ENCODE results near the gene LRP11.
"Not testable (repeated sequence)": the region's sequence is repeated elsewhere in the genome, so short reads cannot be mapped to it uniquely, and the experiment has no call there.

The LRP11 gene

DNA sequence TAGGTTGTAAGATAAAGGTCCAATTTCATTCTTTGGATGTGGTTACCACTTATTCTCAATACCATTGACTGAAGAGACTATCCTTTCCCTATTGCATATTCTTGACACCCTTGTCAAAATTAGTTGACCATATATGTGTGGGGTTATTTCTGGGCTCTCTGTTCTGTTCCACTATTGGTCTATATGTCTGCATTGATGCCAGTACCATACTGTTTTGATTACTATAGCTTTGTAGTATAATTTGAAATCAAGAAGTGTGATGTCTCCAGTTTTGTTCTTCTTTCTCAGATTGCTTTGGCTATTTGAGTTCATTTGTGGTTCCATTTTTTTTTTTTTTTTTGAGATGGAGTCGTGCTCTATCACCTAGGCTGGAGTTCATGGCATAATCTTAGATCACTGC lies 8.1 kb upstream of the LRP11 start:
- Histone ChIP-seq H3K4me1 (ENCODE audit: control insufficient read depth in 5 of 5, insufficient read depth in 5 of 5, low read length in 5 of 5) (peaks cover 0 to 8% (median 0%) of the 10 kb centered on the region in 5 donors), H3K4me3 (ENCODE audit: low read depth in 1 of 5, low read length in 5 of 5) (no peak overlapping the region), H3K36me3 (ENCODE audit: control insufficient read depth in 5 of 5, insufficient read depth in 5 of 5, low read length in 5 of 5) (no peaks in the 10 kb centered on the region), H3K27me3 (ENCODE audit: control insufficient read depth in 5 of 5, insufficient read depth in 4 of 5, low read length in 5 of 5) (no peaks in the 10 kb centered on the region), H3K9me3 (ENCODE audit: control insufficient read depth in 5 of 5, low read length in 5 of 5) (peaks cover 0 to 3% (median 0%) of the 10 kb centered on the region in 5 donors), H3K9ac (ENCODE audit: low read length in 5 of 5) (no peak overlapping the region), H3K27ac (ENCODE audit: low read depth, low read length) (no peak overlapping the region)

DNA sequence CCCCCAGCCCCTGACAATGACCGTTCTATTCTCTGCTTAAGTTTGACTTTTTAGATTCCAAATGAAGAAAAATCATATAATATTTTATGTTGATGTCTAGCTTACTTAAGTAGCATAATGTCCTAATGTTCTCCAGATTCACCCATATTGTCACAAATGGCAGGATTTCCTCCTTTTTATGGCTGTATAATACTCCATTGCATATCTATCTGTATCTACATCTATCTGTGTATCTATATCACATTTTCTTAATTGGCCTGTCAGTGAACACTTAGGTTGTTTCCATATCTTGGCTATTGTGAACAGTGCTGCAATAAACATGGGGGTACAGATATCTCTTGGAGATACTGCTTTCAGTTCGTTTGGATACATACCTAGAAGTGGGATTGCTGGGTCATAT lies 7.0 kb upstream of the LRP11 start:
- Histone ChIP-seq H3K27me3 (ENCODE audit: control insufficient read depth in 5 of 5, insufficient read depth in 4 of 5, low read length in 5 of 5) (no peaks in the 10 kb centered on the region), H3K27ac (ENCODE audit: low read depth, low read length) (no peak overlapping the region), H3K36me3 (ENCODE audit: control insufficient read depth in 5 of 5, insufficient read depth in 5 of 5, low read length in 5 of 5) (no peaks in the 10 kb centered on the region), H3K9me3 (ENCODE audit: control insufficient read depth in 5 of 5, low read length in 5 of 5) (peaks cover 0 to 3% (median 0%) of the 10 kb centered on the region in 5 donors), H3K9ac (ENCODE audit: low read length in 5 of 5) (no peak overlapping the region), H3K4me3 (ENCODE audit: low read depth in 1 of 5, low read length in 5 of 5) (no peak overlapping the region), H3K4me1 (ENCODE audit: control insufficient read depth in 5 of 5, insufficient read depth in 5 of 5, low read length in 5 of 5) (peaks cover 0 to 8% (median 0%) of the 10 kb centered on the region in 5 donors)

DNA sequence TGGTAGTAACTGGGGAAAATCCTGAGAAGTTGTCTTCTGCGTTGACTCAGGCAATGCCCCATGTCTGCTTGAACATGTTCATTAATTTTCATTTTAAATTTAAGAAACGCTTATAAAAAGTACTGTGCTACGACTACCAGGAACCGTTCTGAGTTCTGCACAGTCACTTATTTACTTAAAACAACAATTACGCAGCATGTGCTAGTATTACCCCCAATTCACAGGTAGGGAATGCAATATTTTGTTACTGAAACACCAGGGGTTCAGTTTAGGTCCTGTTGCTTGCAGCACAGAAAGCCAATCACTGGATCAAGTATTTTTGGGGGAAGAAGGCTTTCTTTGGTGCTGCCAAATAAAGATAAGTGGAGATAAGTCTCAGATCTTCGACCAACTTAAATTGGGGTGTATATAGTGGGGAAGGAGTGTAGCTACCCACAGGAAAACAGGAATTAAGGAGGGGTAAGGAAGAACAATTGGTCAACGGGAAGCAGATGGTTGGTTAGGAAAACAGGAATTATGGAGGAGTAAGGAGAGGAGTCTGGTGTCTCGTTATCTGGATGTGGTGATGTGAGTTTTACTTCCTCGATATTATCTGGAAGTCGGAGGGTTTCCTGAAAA lies 5.2 kb upstream of the LRP11 start:
- Histone ChIP-seq H3K4me3 (ENCODE audit: low read depth in 1 of 5, low read length in 5 of 5) (no peak overlapping the region), H3K36me3 (ENCODE audit: control insufficient read depth in 5 of 5, insufficient read depth in 5 of 5, low read length in 5 of 5) (no peaks in the 10 kb centered on the region), H3K27me3 (ENCODE audit: control insufficient read depth in 5 of 5, insufficient read depth in 4 of 5, low read length in 5 of 5) (no peaks in the 10 kb centered on the region), H3K4me1 (ENCODE audit: control insufficient read depth in 5 of 5, insufficient read depth in 5 of 5, low read length in 5 of 5) (peaks cover 0 to 15% (median 10%) of the 10 kb centered on the region in 5 donors), H3K9ac (ENCODE audit: low read length in 5 of 5) (no peak overlapping the region), H3K9me3 (ENCODE audit: control insufficient read depth in 5 of 5, low read length in 5 of 5) (peaks cover 0 to 3% (median 0%) of the 10 kb centered on the region in 5 donors), H3K27ac (ENCODE audit: low read depth, low read length) (no peak overlapping the region)

DNA sequence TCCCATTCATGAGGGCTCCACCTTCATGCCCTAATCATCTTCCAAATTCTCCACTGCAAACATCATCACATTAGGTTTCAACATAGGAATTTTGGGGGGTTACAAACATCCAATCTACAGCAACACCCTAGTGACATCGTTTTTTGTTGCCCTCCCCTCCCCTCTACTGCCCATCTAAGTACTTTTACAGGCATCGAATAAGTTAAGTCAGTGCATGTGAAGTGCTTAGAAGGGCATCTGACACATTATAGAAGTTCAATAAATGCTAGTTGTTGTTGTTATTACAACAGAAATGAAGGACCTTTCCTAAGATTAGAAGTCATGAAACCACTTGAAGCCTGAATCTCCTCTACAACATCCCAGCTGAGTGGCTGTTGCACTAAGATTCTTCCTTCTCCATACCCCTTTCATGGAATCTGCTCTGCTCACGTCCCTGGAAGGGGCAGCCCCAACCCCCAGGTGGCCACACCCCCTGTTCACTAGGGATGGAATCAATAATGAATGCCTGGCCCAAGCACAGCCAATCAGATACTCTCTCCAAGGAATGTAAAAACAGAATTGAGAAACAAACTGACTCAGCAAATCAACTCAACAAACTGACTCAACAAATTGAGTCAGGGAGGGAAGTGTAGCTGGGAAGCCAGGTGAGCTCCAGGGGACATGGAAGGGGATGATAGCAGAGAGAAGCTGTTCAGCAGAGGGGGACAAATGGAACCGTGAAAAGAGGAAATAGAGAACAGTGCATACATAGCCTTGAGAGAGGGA lies 3.9 kb upstream of the LRP11 start:
- H3K27ac ChIP-seq (ENCODE audit: low read depth, low read length): no peak overlapping the region
- no peak overlapping the region for H3K9ac ChIP-seq (ENCODE audit: low read length in 5 of 5)
- H3K4me3 ChIP-seq (ENCODE audit: low read depth in 1 of 5, low read length in 5 of 5): no peak overlapping the region
- no peaks in the 10 kb centered on the region for H3K27me3 ChIP-seq (ENCODE audit: control insufficient read depth in 5 of 5, insufficient read depth in 4 of 5, low read length in 5 of 5)
- peaks cover 0 to 19% (median 12%) of the 10 kb centered on the region in 5 donors for H3K4me1 ChIP-seq (ENCODE audit: control insufficient read depth in 5 of 5, insufficient read depth in 5 of 5, low read length in 5 of 5)
- no peaks in the 10 kb centered on the region for H3K36me3 ChIP-seq (ENCODE audit: control insufficient read depth in 5 of 5, insufficient read depth in 5 of 5, low read length in 5 of 5)
- peaks cover 0 to 3% (median 0%) of the 10 kb centered on the region in 5 donors for H3K9me3 ChIP-seq (ENCODE audit: control insufficient read depth in 5 of 5, low read length in 5 of 5)

DNA sequence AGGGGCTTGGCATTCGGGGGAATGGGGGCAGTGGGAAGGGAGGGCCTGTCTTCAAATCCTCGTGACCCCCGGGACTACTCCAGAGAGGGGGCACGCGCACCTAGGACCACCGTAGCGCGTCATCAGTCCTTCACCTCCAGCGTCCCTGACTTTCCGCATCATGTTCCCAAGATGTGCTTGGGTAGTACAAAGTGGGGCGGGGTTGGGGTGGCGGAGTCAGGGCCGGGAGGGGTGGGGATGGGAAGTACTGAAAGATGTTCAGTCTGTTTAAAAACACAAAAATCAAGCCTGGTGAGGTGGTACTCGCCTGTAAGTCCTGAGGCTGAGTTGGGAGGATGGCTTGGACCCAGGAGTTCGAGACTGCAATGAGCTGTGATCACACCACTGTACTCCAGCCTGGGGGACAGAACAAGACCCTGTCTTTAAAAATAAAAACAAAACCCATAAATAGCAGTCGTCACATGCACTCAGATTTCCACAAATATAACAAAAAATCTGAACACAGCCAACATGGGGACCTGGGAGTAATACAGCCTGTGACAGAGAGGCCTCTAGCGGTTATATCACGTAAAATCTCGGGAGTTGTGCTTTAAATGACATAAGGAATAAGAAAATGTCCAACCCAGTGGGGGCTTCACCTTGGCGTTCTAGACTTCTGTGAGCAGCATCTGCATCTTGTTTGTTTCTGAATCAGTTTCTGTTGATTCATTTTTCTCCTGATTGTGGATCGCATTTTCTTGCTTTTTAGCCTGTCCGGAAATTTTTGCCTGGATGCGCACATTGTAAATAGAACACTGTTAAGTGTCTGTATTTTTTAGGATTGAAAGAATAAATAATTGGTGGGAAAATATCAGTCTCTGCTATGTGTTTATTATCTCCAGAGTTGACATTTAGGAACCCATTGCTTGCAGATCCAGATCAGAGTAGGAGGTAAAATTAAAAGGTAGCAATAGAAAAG lies 698 bp upstream of the LRP11 start:
- no peaks in the 10 kb centered on the region for H3K9me3 ChIP-seq (ENCODE audit: control insufficient read depth in 5 of 5, low read length in 5 of 5)
- H3K27me3 ChIP-seq (ENCODE audit: control insufficient read depth in 5 of 5, insufficient read depth in 4 of 5, low read length in 5 of 5): no peaks in the 10 kb centered on the region
- peaks cover 0 to 41% (median 31%) of the 10 kb centered on the region in 5 donors for H3K4me1 ChIP-seq (ENCODE audit: control insufficient read depth in 5 of 5, insufficient read depth in 5 of 5, low read length in 5 of 5)
- peak overlapping the region; percentile 89 for H3K27ac ChIP-seq (ENCODE audit: low read depth, low read length)
- H3K36me3 ChIP-seq (ENCODE audit: control insufficient read depth in 5 of 5, insufficient read depth in 5 of 5, low read length in 5 of 5): no peaks in the 10 kb centered on the region
- H3K4me3 ChIP-seq (ENCODE audit: low read depth in 1 of 5, low read length in 5 of 5): peak overlapping the region; percentile 50 to 86 (median 76)
- peak overlapping the region in 3 of 5 donors; percentile 42 to 68 (median 48) for H3K9ac ChIP-seq (ENCODE audit: low read length in 5 of 5)

DNA sequence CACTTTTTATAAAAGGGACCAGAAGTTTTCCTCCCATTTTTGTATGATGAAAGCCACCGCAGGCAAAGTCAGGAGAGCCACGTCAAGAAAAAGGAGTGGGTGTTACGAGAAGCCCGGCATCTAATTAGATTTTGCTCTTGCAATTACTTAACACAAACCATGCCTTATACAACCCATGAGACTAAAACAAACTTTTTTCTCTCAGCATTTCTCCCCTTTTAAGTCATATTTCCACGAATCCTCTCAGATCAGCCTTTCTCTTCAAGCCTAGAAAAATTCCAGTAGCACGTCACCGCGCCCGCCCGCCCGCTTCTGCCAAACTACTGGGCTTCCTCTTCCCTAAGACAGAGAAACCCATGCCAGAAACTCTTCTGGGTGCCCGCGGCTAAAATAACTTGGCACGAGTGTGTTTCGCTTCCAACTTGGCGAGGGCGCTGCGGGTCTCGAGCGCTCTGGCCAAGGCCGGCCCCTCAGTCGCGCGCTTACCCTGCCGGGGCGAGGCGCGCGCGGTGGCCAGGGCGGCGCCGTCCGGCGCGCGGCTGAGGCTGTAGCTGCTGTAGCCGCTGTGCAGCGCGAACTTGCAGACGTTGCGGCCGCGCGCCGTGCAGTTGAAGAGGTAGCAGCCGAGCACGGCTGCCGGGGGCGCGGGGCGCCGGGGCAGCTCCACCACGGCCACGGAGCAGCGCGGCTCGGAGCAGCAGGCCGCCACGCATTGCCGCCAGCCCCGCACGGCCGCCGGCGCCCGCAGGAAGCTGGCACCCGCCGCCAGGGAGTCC lies 1.0 kb downstream of the LRP11 start:
- peak overlapping the region; percentile 68 to 86 (median 76) for H3K4me3 ChIP-seq (ENCODE audit: low read depth in 1 of 5, low read length in 5 of 5)
- H3K27ac ChIP-seq (ENCODE audit: low read depth, low read length): peak overlapping the region; percentile 89
- H3K4me1 ChIP-seq (ENCODE audit: control insufficient read depth in 5 of 5, insufficient read depth in 5 of 5, low read length in 5 of 5): peaks cover 0 to 38% (median 26%) of the 10 kb centered on the region in 5 donors
- H3K9ac ChIP-seq (ENCODE audit: low read length in 5 of 5): peak overlapping the region in 4 of 5 donors; percentile 62 to 75 (median 72)
- no peaks in the 10 kb centered on the region for H3K27me3 ChIP-seq (ENCODE audit: control insufficient read depth in 5 of 5, insufficient read depth in 4 of 5, low read length in 5 of 5)
- no peaks in the 10 kb centered on the region for H3K36me3 ChIP-seq (ENCODE audit: control insufficient read depth in 5 of 5, insufficient read depth in 5 of 5, low read length in 5 of 5)
- no peaks in the 10 kb centered on the region for H3K9me3 ChIP-seq (ENCODE audit: control insufficient read depth in 5 of 5, low read length in 5 of 5)

DNA sequence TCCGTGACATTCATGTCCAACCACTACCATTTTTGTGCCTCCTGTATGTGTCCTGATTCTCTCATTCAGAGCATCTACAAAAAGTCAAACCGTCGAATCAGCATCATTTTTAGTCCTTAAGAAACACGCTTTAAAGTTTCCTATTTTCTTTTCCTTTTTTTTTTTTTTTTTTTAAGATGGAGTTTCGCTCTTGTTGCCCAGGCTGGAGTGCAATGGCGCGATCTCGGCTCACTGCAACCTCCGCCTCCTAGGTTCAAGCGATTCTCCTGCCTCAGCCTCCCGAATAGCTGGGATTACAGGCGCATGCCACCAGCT lies 1.8 kb downstream of the LRP11 start:
- Histone ChIP-seq H3K27ac (ENCODE audit: low read depth, low read length) (peak overlapping the region; percentile 89), H3K4me3 (ENCODE audit: low read depth in 1 of 5, low read length in 5 of 5) (peak overlapping the region in 2 of 5 donors; percentile 69 to 85), H3K4me1 (ENCODE audit: control insufficient read depth in 5 of 5, insufficient read depth in 5 of 5, low read length in 5 of 5) (peaks cover 0 to 38% (median 23%) of the 10 kb centered on the region in 5 donors)
- not testable (repeated sequence) for H3K36me3 ChIP-seq (ENCODE audit: control insufficient read depth in 5 of 5, insufficient read depth in 5 of 5, low read length in 5 of 5); H3K9ac ChIP-seq (ENCODE audit: low read length in 5 of 5); H3K9me3 ChIP-seq (ENCODE audit: control insufficient read depth in 5 of 5, low read length in 5 of 5); H3K27me3 ChIP-seq (ENCODE audit: control insufficient read depth in 5 of 5, insufficient read depth in 4 of 5, low read length in 5 of 5)

DNA sequence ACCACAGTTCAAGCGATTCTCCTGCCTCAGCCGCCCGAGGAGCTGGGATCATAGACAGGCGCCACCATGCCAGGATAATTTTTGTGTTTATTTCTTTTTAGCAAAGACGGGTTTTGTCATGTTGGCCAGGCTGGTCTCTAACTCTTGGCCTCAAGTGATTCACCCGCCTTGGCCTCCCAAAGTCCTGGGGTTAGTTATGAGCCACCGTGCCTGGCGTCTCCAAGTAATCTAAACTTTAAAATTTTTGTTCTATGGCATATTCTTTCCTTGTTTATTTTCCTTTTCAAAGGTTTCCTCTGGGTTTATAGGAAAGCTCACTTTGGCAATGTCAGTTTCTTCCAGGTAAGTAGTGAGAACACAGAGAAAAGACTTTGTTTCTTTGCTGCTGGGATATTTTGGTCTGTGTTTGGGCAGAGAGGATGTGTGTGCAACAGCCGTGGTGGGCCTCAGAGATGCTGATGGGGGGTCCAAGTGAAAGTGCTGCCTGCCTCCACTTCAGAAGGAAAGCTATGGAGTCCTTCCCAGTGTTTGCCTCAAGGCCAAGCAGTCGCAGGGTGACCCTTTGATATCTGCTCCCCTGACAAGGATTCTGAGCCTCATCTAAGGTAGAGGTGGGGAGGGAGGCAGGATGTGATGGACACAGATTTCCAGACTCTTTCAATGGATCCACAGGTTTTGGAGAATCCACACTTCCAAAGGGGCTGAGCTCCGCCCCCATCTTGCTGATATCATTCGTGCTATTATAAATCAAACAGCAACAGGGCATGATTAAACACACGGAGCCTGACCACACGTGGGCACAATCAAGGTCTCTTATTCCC lies 2.3 kb downstream of the LRP11 start:
- H3K9ac ChIP-seq (ENCODE audit: low read length in 5 of 5): no peak overlapping the region
- no peaks in the 10 kb centered on the region for H3K36me3 ChIP-seq (ENCODE audit: control insufficient read depth in 5 of 5, insufficient read depth in 5 of 5, low read length in 5 of 5)
- H3K27me3 ChIP-seq (ENCODE audit: control insufficient read depth in 5 of 5, insufficient read depth in 4 of 5, low read length in 5 of 5): no peaks in the 10 kb centered on the region
- H3K9me3 ChIP-seq (ENCODE audit: control insufficient read depth in 5 of 5, low read length in 5 of 5): no peaks in the 10 kb centered on the region
- H3K27ac ChIP-seq (ENCODE audit: low read depth, low read length): no peak overlapping the region
- H3K4me3 ChIP-seq (ENCODE audit: low read depth in 1 of 5, low read length in 5 of 5): no peak overlapping the region
- peaks cover 0 to 38% (median 23%) of the 10 kb centered on the region in 5 donors for H3K4me1 ChIP-seq (ENCODE audit: control insufficient read depth in 5 of 5, insufficient read depth in 5 of 5, low read length in 5 of 5)
